ENCODE results near the gene SLC35E2B.
"Not testable (repeated sequence)": the region's sequence is repeated elsewhere in the genome, so short reads cannot be mapped to it uniquely, and the experiment has no call there.

Gene SLC35E2B

GRCh38 chr1:1672181-1672965, 20.2 kb downstream of the SLC35E2B start:
- DNase-seq: no peak

- DNase-seq: no peak
Observed at GRCh38 chr1:1671365-1672119, 21.1 kb downstream of the SLC35E2B start.

- no peak for DNase-seq
Observed at GRCh38 chr1:1670866-1671265, 21.7 kb downstream of the SLC35E2B start.

- no peak for DNase-seq
Observed at GRCh38 chr1:1669468-1670440, 22.8 kb downstream of the SLC35E2B start.

- DNase-seq: no peak
Observed at GRCh38 chr1:1666526-1666925, 26.1 kb downstream of the SLC35E2B start.

- no peak for DNase-seq
Observed at GRCh38 chr1:1665815-1666251, 26.8 kb downstream of the SLC35E2B start.

- DNase-seq: no peak
Observed at GRCh38 chr1:1664941-1665814, 27.4 kb downstream of the SLC35E2B start.

GRCh38 chr1:1664318-1664717, 28.3 kb downstream of the SLC35E2B start:
- not testable (repeated sequence) for DNase-seq

- not testable (repeated sequence) for DNase-seq
Observed at GRCh38 chr1:1662830-1663560, 29.6 kb downstream of the SLC35E2B start.

GRCh38 chr1:1662392-1662791, 30.2 kb downstream of the SLC35E2B start:
- DNase-seq: not testable (repeated sequence)

GRCh38 chr1:1658583-1659549, 33.7 kb downstream of the SLC35E2B start, which contains the start of gene CDK11B:
CDK11B (minus strand) TSS chr1:1659004; CDS start chr1:1657485, 1,519 bp downstream.
- peak; percentile 95 for DNase-seq

- DNase-seq: not testable (repeated sequence)
Observed at GRCh38 chr1:1648265-1648664, 44.3 kb downstream of the SLC35E2B start.

GRCh38 chr1:1647567-1648241, 44.9 kb downstream of the SLC35E2B start:
- DNase-seq: not testable (repeated sequence)

- not testable (repeated sequence) for DNase-seq
Observed at GRCh38 chr1:1646326-1646725, 46.3 kb downstream of the SLC35E2B start.

GRCh38 chr1:1640711-1641461, 51.7 kb downstream of the SLC35E2B start:
- DNase-seq: not testable (repeated sequence)

GRCh38 chr1:1640081-1640480, 52.5 kb downstream of the SLC35E2B start:
- not testable (repeated sequence) for DNase-seq

- not testable (repeated sequence) for DNase-seq
Observed at GRCh38 chr1:1639368-1639767, 53.2 kb downstream of the SLC35E2B start.

GRCh38 chr1:1638528-1638927, 54.1 kb downstream of the SLC35E2B start:
- not testable (repeated sequence) for DNase-seq
